B cell (primary cell): ENCODE data around the gene KRTAP4-7. TPM values are rescaled to one million over a fixed set of nuclear protein-coding genes. Genes with fewer than 3 reads are reported as not detected.

Source experiments
- ATAC-seq: fragments of 200-7000 bp; cut with Tn5 transposase; one replicate; pipeline ENCODE4 v1.10.0; 2021; ENCODE audit warnings: low read depth, mild to moderate bottlenecking, moderate number of reproducible peaks, moderate library complexity
- CTCF ChIA-PET: fragments of 350-600 bp; sonication (Branson Sonifier 250); formaldehyde crosslinking; loops from one replicate; lab custom pipeline; 2021; ENCODE audit warnings: antibody characterized with exemption, inconsistent platforms; lab: Charles Lee
- POLR2A ChIA-PET: fragments of 350-600 bp; sonication (Branson Sonifier 250); formaldehyde crosslinking; loops from one replicate; lab custom pipeline; 2021; ENCODE audit warnings: antibody characterized with exemption; lab: Charles Lee
- DNase-seq: peaks from one replicate; pipeline ENCODE4 v3.0.0; 2013
- H2AFZ ChIP-seq: 2 replicates; pipeline ENCODE4 v1.6.1; 2012; ENCODE audit warnings: mild to moderate bottlenecking, low read depth, low read length; ENCODE audit not compliant: insufficient read depth, poor library complexity, severe bottlenecking
- H3K27ac ChIP-seq, 2 donors: 1 replicate in 1 of 2; 2 replicates in 1 of 2; pipeline ENCODE4 v1.5.1; 2012 to 2013; ENCODE audit warnings: low read length in 2 of 2, mild to moderate bottlenecking in 2 of 2, moderate library complexity in 1 of 2
- H3K27me3 ChIP-seq, 4 experiments: fragments of 200-600 bp in 1 of 4; sonication (generic) in 1 of 4; replicated peaks in 1 of 4; 1 replicate in 2 of 4; 2 replicates in 2 of 4; pipeline versions ENCODE4 v1.6.1 to v1.7.0; 2013 to 2016; ENCODE audit warnings: low read length in 3 of 4, mild to moderate bottlenecking in 2 of 4, mixed read lengths in 1 of 4, moderate library complexity in 1 of 4; ENCODE audit not compliant: insufficient read depth in 4 of 4, control insufficient read depth in 3 of 4; ENCODE audit errors: control extremely low read depth in 1 of 4
- H3K36me3 ChIP-seq, 2 experiments: replicated peaks in 1 of 2; 1 replicate in 1 of 2; 2 replicates in 1 of 2; pipeline versions ENCODE4 v1.6.1 to v1.7.1; 2013; ENCODE audit warnings: low read length in 1 of 2; ENCODE audit not compliant: insufficient read depth in 2 of 2, control insufficient read depth in 1 of 2; ENCODE audit errors: control extremely low read depth in 1 of 2, extremely low read depth in 1 of 2
- H3K4me1 ChIP-seq, 2 donors: fragments of 200-600 bp in 1 of 2; sonication (generic) in 1 of 2; 1 replicate in 1 of 2; 2 replicates in 1 of 2; pipeline versions ENCODE4 v1.5.1 to v1.6.1; 2013 to 2017; ENCODE audit warnings: low read length in 2 of 2; ENCODE audit not compliant: control insufficient read depth in 2 of 2, insufficient read depth in 2 of 2
- H3K4me2 ChIP-seq: replicated peaks from 2 replicates; pipeline ENCODE3; 2012; ENCODE audit warnings: mild to moderate bottlenecking, low read depth, low read length; ENCODE audit not compliant: poor library complexity, severe bottlenecking
- H3K4me3 ChIP-seq, 5 experiments: fragments of 200-600 bp in 1 of 5; sonication (generic) in 1 of 5; 1 replicate in 3 of 5; 2 replicates in 2 of 5; pipeline versions ENCODE4 v1.5.1 to v1.7.0; 2011 to 2016; ENCODE audit warnings: low read length in 4 of 5, mild to moderate bottlenecking in 4 of 5, low read depth in 2 of 5, control low read depth in 1 of 5, moderate library complexity in 1 of 5; ENCODE audit not compliant: insufficient read depth in 1 of 5; ENCODE audit errors: control extremely low read depth in 1 of 5, extremely low read depth in 1 of 5
- H3K79me2 ChIP-seq: fragments of 200-600 bp; sonication (generic); one replicate; pipeline ENCODE4 v1.6.0; 2016; ENCODE audit warnings: low read length; ENCODE audit not compliant: control insufficient read depth, insufficient read depth
- H3K9ac ChIP-seq: fragments of 200-600 bp; sonication (generic); 2 replicates; pipeline ENCODE4 v1.6.1; 2017; ENCODE audit warnings: mild to moderate bottlenecking, low read length, moderate library complexity
- H3K9me3 ChIP-seq, 3 donors: one replicate each; pipeline versions ENCODE4 v1.6.1 to v1.7.1; 2013; ENCODE audit warnings: low read length in 2 of 3; ENCODE audit not compliant: control insufficient read depth in 2 of 3, insufficient read depth in 1 of 3; ENCODE audit errors: control extremely low read depth in 1 of 3
- H4K20me1 ChIP-seq: 2 replicates; pipeline ENCODE4 v1.6.0; 2012; ENCODE audit warnings: mild to moderate bottlenecking, low read length; ENCODE audit not compliant: insufficient read depth, control insufficient read depth, poor library complexity, severe bottlenecking
- H3K27ac Mint-ChIP-seq: one replicate; pipeline ENCODE4 v1.8.0; 2021; ENCODE audit warnings: mixed read lengths
- H3K27me3 Mint-ChIP-seq: one replicate; pipeline ENCODE4 v1.8.0; 2021; ENCODE audit warnings: mixed read lengths
- H3K4me1 Mint-ChIP-seq: one replicate; pipeline ENCODE4 v1.8.0; 2021; ENCODE audit warnings: mixed read lengths
- H3K4me3 Mint-ChIP-seq: one replicate; pipeline ENCODE4 v1.8.0; 2021; ENCODE audit warnings: mixed read lengths
- H3K9me3 Mint-ChIP-seq: one replicate; pipeline ENCODE4 v1.8.0; 2022; ENCODE audit warnings: mixed read lengths; ENCODE audit not compliant: insufficient read depth
- EZH2 ChIP-seq: IDR thresholded peaks from 2 replicates; pipeline ENCODE4 v1.6.1; 2012; ENCODE audit warnings: borderline replicate concordance, low read depth, mild to moderate bottlenecking, moderate library complexity, low read length; ENCODE audit not compliant: insufficient read depth, poor library complexity, severe bottlenecking
- whole genome bisulfite sequencing: methylation state at CpG from one replicate; pipeline ENCODE4 v1.1.5; 2013; ENCODE audit warnings: missing lambda C conversion rate; ENCODE audit not compliant: insufficient coverage; 5-methylcytosine and 5-hydroxymethylcytosine counted together
- intact Hi-C: fragments of 100-400 bp; cut with micrococcal nuclease; formaldehyde crosslinking; loops from one replicate; pipeline ENCODE4 v1.10.0; 2022
- polyA plus RNA-seq: library from polyadenylated mRNA; depleted of rRNA; stranded (reverse); fragments of >200 nt; gene quantifications from 2 replicates; pipeline ENCODE4 v1.2.3, GENCODE V29; 2012
- total RNA-seq, 2 donors: library from RNA; stranded (reverse); fragments of 120-200 nt in 1 of 2; gene quantifications; 1 replicate in 1 of 2; 2 replicates in 1 of 2; pipeline versions ENCODE4 v1.2.3 to v1.2.4, GENCODE V29; 2013 to 2022
- TF ChIP-seq, protein P1 (sequence below): fragments of 200-600 bp; IDR thresholded peaks from one replicate; pipeline ENCODE4 v1.8.0; 2022; ENCODE audit warnings: antibody characterized with exemption, mild to moderate bottlenecking

The KRTAP4-7 gene
- total and polyA plus RNA-seq, 2 donors (not counting 1 experiment from before 2014, with no cell fraction given): not detected

DNA sequence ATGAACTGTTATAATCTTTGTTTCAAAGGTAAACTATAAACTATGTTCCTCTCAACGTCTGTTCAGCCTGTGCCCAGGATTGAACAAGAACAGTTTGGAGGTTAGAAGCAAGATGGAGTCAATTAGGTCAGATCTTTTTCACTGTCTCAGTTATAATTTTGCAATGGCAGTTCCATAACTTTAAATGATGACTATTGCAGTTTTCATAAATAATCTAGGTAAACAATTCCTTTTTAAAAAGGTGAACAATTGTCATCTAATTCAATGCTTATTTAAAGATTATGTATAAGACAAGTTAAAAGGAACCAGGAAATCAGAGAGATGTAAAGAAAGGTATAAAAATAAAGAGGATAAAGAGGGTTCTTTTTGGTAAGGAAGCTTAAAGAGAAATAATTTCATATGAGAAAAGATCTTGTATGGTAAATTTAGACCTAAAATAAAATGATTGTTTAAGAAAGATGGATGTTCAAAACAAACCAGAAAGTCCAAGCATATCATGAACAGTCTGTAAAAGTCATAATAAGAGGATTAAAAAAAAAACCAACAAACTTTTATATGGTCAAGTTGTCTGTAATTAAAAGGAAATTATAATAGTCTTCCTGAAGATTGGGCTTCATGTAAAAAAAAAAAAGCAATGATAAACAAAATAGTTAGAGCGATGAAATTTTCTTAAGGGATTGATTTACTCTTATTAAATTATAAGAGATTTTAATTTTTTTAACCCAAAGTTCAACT is 27.4 kb downstream of the KRTAP4-7 start:
- WGBS: no CpG with 5 or more reads among the region's 2 CpGs
- H3K9me3 ChIP-seq: peaks cover 0 to 8% (median 8%) of the 10 kb centered on the region in 3 donors
- CTCF ChIA-PET: interaction anchor here (0.6 kb wide), 1 partner anchor 15 kb away, joined by 5 read pairs; no protein-coding TSS in a partner anchor

More for the DNA sequence above, 27.4 kb downstream of the KRTAP4-7 start:
- Mint-ChIP-seq H3K4me1 (peaks cover 24% of the 10 kb centered on the region), H3K9me3 (no peaks in the 10 kb centered on the region), H3K4me3 (no peak overlapping the region), H3K27me3 (peaks cover 9% of the 10 kb centered on the region), H3K27ac (no peak overlapping the region)
- Histone ChIP-seq H3K27me3 (no peaks in the 10 kb centered on the region), H3K4me1 (peaks cover 21 to 28% of the 10 kb centered on the region in 2 donors), H3K4me2 (peak overlapping the region; percentile 22), H3K4me3 (peak overlapping the region in 1 of 5 experiments; percentile 33), H3K27ac (no peak overlapping the region), H3K36me3 (peaks cover 0 to 2% of the 10 kb centered on the region in 2 experiments), H2AFZ (no peak overlapping the region), H4K20me1 (no peaks in the 10 kb centered on the region), H3K9ac (no peak overlapping the region), H3K79me2 (peaks cover 7% of the 10 kb centered on the region)
- POLR2A ChIA-PET: no interaction called here
- no peak for ATAC-seq
- no peak for DNase-seq
- intact Hi-C loops: no loop called here
- TF ChIP-seq, protein P1, sequence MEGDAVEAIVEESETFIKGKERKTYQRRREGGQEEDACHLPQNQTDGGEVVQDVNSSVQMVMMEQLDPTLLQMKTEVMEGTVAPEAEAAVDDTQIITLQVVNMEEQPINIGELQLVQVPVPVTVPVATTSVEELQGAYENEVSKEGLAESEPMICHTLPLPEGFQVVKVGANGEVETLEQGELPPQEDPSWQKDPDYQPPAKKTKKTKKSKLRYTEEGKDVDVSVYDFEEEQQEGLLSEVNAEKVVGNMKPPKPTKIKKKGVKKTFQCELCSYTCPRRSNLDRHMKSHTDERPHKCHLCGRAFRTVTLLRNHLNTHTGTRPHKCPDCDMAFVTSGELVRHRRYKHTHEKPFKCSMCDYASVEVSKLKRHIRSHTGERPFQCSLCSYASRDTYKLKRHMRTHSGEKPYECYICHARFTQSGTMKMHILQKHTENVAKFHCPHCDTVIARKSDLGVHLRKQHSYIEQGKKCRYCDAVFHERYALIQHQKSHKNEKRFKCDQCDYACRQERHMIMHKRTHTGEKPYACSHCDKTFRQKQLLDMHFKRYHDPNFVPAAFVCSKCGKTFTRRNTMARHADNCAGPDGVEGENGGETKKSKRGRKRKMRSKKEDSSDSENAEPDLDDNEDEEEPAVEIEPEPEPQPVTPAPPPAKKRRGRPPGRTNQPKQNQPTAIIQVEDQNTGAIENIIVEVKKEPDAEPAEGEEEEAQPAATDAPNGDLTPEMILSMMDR: no peak
- no peak for TF ChIP-seq EZH2
